GM21529 (cell line): ENCODE results near the gene SMC1B.
"Not testable (repeated sequence)": the region's sequence is repeated elsewhere in the genome, so short reads cannot be mapped to it uniquely, and the experiment has no call there.

ENCODE experiments used
- ATAC-seq: cut with Tn5 transposase; IDR thresholded peaks from one replicate; pipeline ENCODE4 v1.9.1; 2021; ENCODE audit not compliant: unreplicated experiment

SMC1B gene

GRCh38 chr22:45446216-45446615, 32.8 kb upstream of the SMC1B start:
- no peak for ATAC-seq

- no peak for ATAC-seq
Measured at GRCh38 chr22:45445031-45445710, 31.8 kb upstream of the SMC1B start.

- ATAC-seq = no peak
Measured at GRCh38 chr22:45444168-45444567, 30.8 kb upstream of the SMC1B start.

- ATAC-seq = no peak
Measured at GRCh38 chr22:45442116-45442515, 28.7 kb upstream of the SMC1B start.

GRCh38 chr22:45441138-45441537, 27.7 kb upstream of the SMC1B start:
- no peak for ATAC-seq

- not testable (repeated sequence) for ATAC-seq
Measured at GRCh38 chr22:45440688-45441087, 27.3 kb upstream of the SMC1B start.

- no peak for ATAC-seq
Measured at GRCh38 chr22:45438336-45438735, 24.9 kb upstream of the SMC1B start.

- not testable (repeated sequence) for ATAC-seq
Measured at GRCh38 chr22:45436871-45437517, 23.6 kb upstream of the SMC1B start.

- ATAC-seq = no peak
Measured at GRCh38 chr22:45435544-45436139, 22.2 kb upstream of the SMC1B start.

GRCh38 chr22:45434981-45435380, 21.6 kb upstream of the SMC1B start:
- ATAC-seq = no peak

GRCh38 chr22:45430871-45431270, 17.5 kb upstream of the SMC1B start:
- no peak for ATAC-seq

GRCh38 chr22:45429981-45430775, 16.8 kb upstream of the SMC1B start:
- no peak for ATAC-seq

- no peak for ATAC-seq
Measured at GRCh38 chr22:45429424-45429823, 16.0 kb upstream of the SMC1B start.

- ATAC-seq = no peak
Measured at GRCh38 chr22:45428391-45429385, 15.3 kb upstream of the SMC1B start.

GRCh38 chr22:45427114-45427513, 13.7 kb upstream of the SMC1B start:
- ATAC-seq = no peak

GRCh38 chr22:45426387-45426786, 13.0 kb upstream of the SMC1B start:
- no peak for ATAC-seq

GRCh38 chr22:45425531-45426265, 12.3 kb upstream of the SMC1B start:
- no peak for ATAC-seq

GRCh38 chr22:45425101-45425500, 11.7 kb upstream of the SMC1B start:
- ATAC-seq = no peak

GRCh38 chr22:45424241-45424731, 10.9 kb upstream of the SMC1B start:
- ATAC-seq = no peak

- no peak for ATAC-seq
Measured at GRCh38 chr22:45423524-45423923, 10.1 kb upstream of the SMC1B start.
